Stimulated activated naive CD4-positive, alpha-beta T cell treated with Interleukin-2 at 50 U/mL for 16 hours (primary cell): Measurements from ENCODE around the gene CPEB2.

Experiments used
- DNase-seq: peaks from one replicate; lab custom pipeline; 2025; lab: John Stamatoyannopoulos, UW

CPEB2 gene

GRCh38 chr4:15117270-15117946, 115.1 kb downstream of the CPEB2 start:
- no peak for DNase-seq

- DNase-seq, result no peak
These were observed 116.0 kb downstream of the CPEB2 start for GRCh38 chr4:15118292-15118691.
